NOMO-1 (cell line): ENCODE results near the gene CDON.
A peak's percentile ranks its signal among the peaks of the same experiment; 100 is the strongest.
"Not testable (repeated sequence)": the region's sequence is repeated elsewhere in the genome, so short reads cannot be mapped to it uniquely, and the experiment has no call there.

ENCODE experiments used
- DNase-seq, 2 experiments: peaks; one replicate each; lab custom pipeline; 2025; ENCODE audit not compliant: unreplicated experiment in 2 of 2; lab: John Stamatoyannopoulos, UW

Gene CDON

DNA sequence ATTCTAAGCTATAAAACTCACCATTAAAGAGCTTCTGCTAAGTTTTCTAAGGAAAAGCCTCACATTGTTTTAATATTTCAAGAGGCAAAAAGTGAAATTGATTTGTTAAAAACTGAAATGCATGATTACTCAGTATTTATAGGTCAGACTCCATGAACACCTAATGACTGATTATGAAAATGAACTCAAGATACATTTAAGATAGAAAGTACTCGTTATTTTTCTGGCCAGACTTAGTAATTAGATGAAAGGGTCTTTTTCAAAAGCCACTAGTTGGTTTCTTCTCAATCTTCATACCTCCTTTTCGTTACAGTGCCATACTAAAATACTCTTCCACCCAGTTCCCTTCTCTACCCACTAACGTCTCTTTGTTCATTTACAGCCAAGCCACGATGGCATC, 60.5 kb downstream of the CDON start:
- DNase-seq = no peak

GRCh38 chr11:125999234-125999880, 63.3 kb downstream of the CDON start:
- DNase-seq = no peak

- no peak for DNase-seq
Observed at GRCh38 chr11:125998267-125998666, 64.4 kb downstream of the CDON start.

DNA sequence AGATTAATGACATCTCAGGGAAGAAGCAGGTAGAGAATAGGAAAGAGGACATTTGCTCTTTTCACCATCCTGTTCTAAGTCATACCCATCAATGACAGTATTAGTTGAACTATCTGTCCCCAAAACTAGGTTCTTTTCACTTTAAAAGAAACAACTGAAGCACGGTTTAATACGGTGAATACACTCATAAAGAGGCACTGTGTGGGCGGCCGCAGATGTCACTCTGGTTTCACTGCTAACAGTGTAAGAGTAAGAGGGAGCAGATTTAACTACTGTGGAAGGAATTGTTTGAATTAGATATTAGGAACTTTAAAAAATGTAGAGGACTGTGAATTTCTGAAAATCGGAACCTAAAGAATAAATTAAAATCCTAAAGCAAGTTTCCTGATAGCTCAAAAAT, 67.4 kb downstream of the CDON start:
- DNase-seq = no peak

- no peak for DNase-seq
Observed at GRCh38 chr11:125994509-125994908, 68.2 kb downstream of the CDON start.

GRCh38 chr11:125992893-125993292, 69.8 kb downstream of the CDON start:
- DNase-seq = no peak

DNA sequence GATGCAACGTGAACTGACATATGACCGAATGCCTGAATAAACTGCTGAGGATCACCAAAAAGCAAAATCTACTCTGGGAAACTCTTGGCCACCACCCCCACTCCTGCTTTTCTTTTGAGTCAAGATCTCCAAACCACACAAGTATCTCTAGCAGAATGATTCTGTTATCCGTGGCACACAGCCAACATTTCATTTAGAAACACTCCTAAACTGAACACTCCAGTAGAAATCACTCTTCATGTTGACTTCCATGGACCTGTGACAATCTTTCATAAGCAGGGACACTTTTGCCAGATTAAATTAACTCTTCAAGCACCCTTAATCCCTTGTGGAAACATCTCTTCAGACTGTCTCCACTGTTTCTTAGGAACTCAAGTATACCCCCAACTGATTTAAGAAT, 72.4 kb downstream of the CDON start:
- no peak for DNase-seq

DNA sequence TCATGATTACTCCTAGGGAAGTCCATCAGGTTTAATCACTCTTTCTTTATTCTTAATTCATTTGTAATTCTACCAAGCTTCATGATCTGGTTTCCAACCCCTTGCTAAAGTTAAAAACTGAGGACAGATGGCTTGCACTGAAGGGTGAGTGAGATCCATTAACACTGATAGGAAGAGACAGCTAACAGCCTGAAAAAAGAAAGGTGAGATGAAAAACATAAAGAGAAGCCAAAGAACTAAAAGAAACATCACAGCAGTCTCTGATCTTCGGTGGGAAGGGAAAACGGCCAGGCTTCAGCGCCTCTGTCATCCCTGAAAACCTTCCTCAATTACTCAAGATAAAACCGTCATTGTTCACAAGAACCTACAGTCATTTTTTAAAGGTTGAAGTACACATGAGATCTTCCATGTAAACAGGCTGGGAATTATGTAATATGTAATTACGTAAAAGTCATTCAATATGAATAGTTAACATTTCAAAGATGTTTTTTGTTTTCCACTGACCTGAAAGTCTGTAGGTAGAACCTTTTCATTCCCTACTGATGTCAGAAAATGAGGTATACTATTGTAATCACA, 75.5 kb downstream of the CDON start:
- DNase-seq = no peak

- DNase-seq = not testable (repeated sequence)
Observed at GRCh38 chr11:125985956-125986355, 76.7 kb downstream of the CDON start.

- DNase-seq = no peak
Observed at GRCh38 chr11:125982348-125982730, 80.3 kb downstream of the CDON start.

- DNase-seq = no peak
Observed at GRCh38 chr11:125980436-125980835, 82.2 kb downstream of the CDON start.

DNA sequence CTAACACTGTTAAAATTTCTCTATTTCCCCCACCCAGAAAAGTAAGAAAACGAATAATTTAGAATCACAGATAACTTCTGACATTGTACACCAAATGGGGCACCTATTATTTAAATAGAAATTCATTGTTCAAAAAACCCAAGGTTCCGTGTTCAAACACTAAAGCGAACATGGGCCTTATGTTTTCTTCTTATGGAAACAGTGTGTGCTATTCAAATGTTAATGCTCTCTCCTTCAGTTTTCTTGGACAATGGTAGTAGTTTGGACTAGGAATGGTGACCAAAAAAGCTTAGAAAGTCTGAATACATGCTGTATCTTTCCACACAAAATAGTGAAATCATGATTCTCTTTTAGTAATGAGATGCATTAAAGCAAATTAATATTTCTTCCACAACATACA, 83.2 kb downstream of the CDON start:
- DNase-seq = no peak

DNA sequence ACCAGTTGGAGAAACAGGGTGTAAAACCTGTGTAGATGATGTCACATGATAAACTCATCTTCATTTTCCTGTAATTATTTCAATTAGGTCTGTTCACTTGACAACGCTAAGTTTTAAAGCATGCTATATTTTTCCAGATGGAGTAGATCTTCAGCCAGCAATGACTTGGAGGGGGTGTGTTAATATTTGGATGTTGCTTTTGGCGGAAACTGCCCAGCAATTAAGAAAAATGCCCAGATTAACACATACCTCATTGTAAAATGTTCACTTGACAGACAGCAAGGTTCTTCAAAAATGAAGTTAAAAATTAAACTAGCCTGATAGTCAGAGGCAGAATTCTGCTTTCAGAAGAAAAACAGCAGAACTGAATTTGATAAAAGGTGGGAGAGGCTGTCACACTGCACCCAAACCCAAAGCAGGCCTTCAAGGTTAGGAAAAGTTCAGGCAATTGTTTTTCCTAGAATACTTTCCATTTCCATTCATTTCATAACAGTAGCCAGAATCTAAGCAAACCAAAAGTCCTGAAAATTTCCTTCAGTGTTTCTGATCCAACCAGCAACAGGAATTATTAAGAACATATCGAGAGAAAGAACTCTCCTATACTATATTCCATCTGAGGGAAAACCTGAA, 83.8 kb downstream of the CDON start:
- no peak for DNase-seq

DNA sequence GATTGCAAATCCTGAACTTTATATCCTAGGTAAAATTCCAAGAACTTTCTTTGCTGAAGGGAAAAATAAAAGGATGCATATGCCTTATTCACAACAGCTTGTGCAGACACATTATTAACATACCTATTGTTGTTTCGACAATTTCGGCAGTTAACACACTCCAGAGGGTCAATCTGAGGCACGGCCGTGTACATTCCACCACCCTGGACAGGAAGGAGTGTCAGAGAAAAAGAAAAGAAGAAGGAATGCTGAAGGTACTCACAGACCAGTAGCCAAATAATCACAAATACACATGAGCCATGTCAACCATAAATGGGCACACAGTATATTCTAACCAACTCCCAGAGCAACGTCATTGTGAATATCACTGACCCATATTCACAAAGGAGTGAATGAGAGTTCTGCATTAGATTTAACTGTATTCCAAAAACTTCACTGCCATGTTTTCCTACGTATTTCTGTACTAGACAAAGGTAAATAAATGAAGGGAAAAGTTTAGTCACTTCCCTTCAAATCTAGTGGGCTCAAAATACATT, 84.4 kb downstream of the CDON start:
- DNase-seq = no peak

- DNase-seq = no peak
Observed at GRCh38 chr11:125977333-125977732, 85.3 kb downstream of the CDON start.

- DNase-seq = no peak
Observed at GRCh38 chr11:125976156-125976555, 86.5 kb downstream of the CDON start.

- no peak for DNase-seq
Observed at GRCh38 chr11:125975634-125976033, 87.0 kb downstream of the CDON start.

DNA sequence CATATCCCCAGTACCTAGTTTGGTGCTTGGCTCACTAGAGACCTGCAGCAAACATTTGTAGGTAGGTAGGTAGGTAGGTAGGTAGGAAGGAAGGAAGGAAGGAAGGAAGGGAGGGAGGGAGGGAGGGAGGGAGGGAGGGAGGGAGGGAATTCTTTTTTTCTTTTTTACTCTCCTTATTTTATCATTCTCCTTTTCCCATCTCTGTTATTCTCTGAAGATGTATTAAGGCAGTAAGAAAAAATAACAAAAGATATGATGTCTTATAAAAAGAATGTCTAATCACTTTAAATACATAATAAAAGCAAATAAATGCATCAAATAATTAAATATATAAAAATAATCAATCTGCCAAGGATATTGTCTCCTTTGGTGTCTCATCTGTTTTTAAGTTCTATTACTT, 88.4 kb downstream of the CDON start:
- no peak for DNase-seq

- no peak for DNase-seq
Observed at GRCh38 chr11:125971618-125972017, 91.0 kb downstream of the CDON start.

- DNase-seq = peak; percentile 80 to 84
Observed at GRCh38 chr11:125968354-125968753, 94.3 kb downstream of the CDON start.

GRCh38 chr11:125967515-125967914, 95.2 kb downstream of the CDON start:
- DNase-seq = no peak

GRCh38 chr11:125960771-125961170, 101.9 kb downstream of the CDON start:
- DNase-seq = no peak
